ENCODE data around the gene TGDS.

TGDS gene

GRCh38 chr13:94550062-94550738 lies 45.8 kb downstream of the TGDS start:
- TF ChIP-seq EZH2 (IDR thresholded peaks at IDR 0.05; ENCODE audit: borderline replicate concordance, low read length) (no peak), CTCF (IDR thresholded peaks at IDR 0.05; ENCODE audit: low read length) (no peak)
- Histone ChIP-seq H3K27ac (ENCODE audit: low read depth, low read length, poor library complexity, severe bottlenecking) (no peak overlapping the region), H3K36me3 (ENCODE audit: insufficient read depth, low read length) (no peaks in the 10 kb centered on the region), H3K79me2 (ENCODE audit: insufficient read depth, low read length) (no peaks in the 10 kb centered on the region), H3K4me3 (ENCODE audit: low read depth, low read length, poor library complexity, severe bottlenecking) (peak overlapping the region; percentile 64), H3K9me2 (ENCODE audit: low read depth, low read length) (no peaks in the 10 kb centered on the region), H2AFZ (ENCODE audit: low read length) (no peak overlapping the region), H3K9ac (ENCODE audit: low read length) (peak overlapping the region; percentile 71), H3K9me3 (ENCODE audit: low read length) (no peaks in the 10 kb centered on the region), H4K20me1 (ENCODE audit: insufficient read depth, low read length) (no peaks in the 10 kb centered on the region), H3F3A (ENCODE audit: insufficient read depth, low read length) (no peaks in the 10 kb centered on the region), H3K4me1 (ENCODE audit: insufficient read depth, low read length, severe bottlenecking) (peaks cover 34% of the 10 kb centered on the region), H3K27me3 (ENCODE audit: insufficient read depth, low read length) (no peaks in the 10 kb centered on the region), H3K4me2 (ENCODE audit: low read length) (peak overlapping the region; percentile 77)

- Histone ChIP-seq H3K4me3 (ENCODE audit: low read depth, low read length, poor library complexity, severe bottlenecking) (peak overlapping the region; percentile 64), H3F3A (ENCODE audit: insufficient read depth, low read length) (no peaks in the 10 kb centered on the region), H3K27me3 (ENCODE audit: insufficient read depth, low read length) (no peaks in the 10 kb centered on the region), H3K36me3 (ENCODE audit: insufficient read depth, low read length) (no peaks in the 10 kb centered on the region), H3K4me1 (ENCODE audit: insufficient read depth, low read length, severe bottlenecking) (peaks cover 34% of the 10 kb centered on the region), H3K27ac (ENCODE audit: low read depth, low read length, poor library complexity, severe bottlenecking) (peak overlapping the region; percentile 87), H3K79me2 (ENCODE audit: insufficient read depth, low read length) (no peaks in the 10 kb centered on the region), H3K9me2 (ENCODE audit: low read depth, low read length) (no peaks in the 10 kb centered on the region), H3K9me3 (ENCODE audit: low read length) (no peaks in the 10 kb centered on the region), H2AFZ (ENCODE audit: low read length) (peak overlapping the region; percentile 31; the same call in 1 of the 2 replicates), H3K9ac (ENCODE audit: low read length) (peak overlapping the region; percentile 71), H3K4me2 (ENCODE audit: low read length) (peak overlapping the region; percentile 77), H4K20me1 (ENCODE audit: insufficient read depth, low read length) (no peaks in the 10 kb centered on the region)
- no peak for TF ChIP-seq CTCF (IDR thresholded peaks at IDR 0.05; ENCODE audit: low read length)
- no peak for TF ChIP-seq EZH2 (IDR thresholded peaks at IDR 0.05; ENCODE audit: borderline replicate concordance, low read length)
These were observed 46.5 kb downstream of the TGDS start for GRCh38 chr13:94549232-94550061.

- H3K9ac ChIP-seq (ENCODE audit: low read length), result peak overlapping the region; percentile 71
- H4K20me1 ChIP-seq (ENCODE audit: insufficient read depth, low read length), result no peaks in the 10 kb centered on the region
- H3K4me2 ChIP-seq (ENCODE audit: low read length), result peak overlapping the region; percentile 77
- no peaks in the 10 kb centered on the region for H3F3A ChIP-seq (ENCODE audit: insufficient read depth, low read length)
- H3K27me3 ChIP-seq (ENCODE audit: insufficient read depth, low read length), result no peaks in the 10 kb centered on the region
- H3K4me1 ChIP-seq (ENCODE audit: insufficient read depth, low read length, severe bottlenecking), result peaks cover 34% of the 10 kb centered on the region
- H3K4me3 ChIP-seq (ENCODE audit: low read depth, low read length, poor library complexity, severe bottlenecking), result peak overlapping the region; percentile 64
- H2AFZ ChIP-seq (ENCODE audit: low read length), result peak overlapping the region; percentile 10; the same call in 1 of the 2 replicates
- no peaks in the 10 kb centered on the region for H3K79me2 ChIP-seq (ENCODE audit: insufficient read depth, low read length)
- peak overlapping the region; percentile 87 for H3K27ac ChIP-seq (ENCODE audit: low read depth, low read length, poor library complexity, severe bottlenecking)
- no peaks in the 10 kb centered on the region for H3K9me3 ChIP-seq (ENCODE audit: low read length)
- peak; percentile 74 for TF ChIP-seq CTCF (IDR thresholded peaks at IDR 0.05; ENCODE audit: low read length)
- no peak for TF ChIP-seq EZH2 (IDR thresholded peaks at IDR 0.05; ENCODE audit: borderline replicate concordance, low read length)
- H3K36me3 ChIP-seq (ENCODE audit: insufficient read depth, low read length), result no peaks in the 10 kb centered on the region
- H3K9me2 ChIP-seq (ENCODE audit: low read depth, low read length), result no peaks in the 10 kb centered on the region
These were observed 47.1 kb downstream of the TGDS start for GRCh38 chr13:94548821-94549231.

Data from OCI-LY1 (cell line).